IMR-90 (cell line): ENCODE measurements around the gene OPA3. TPM values are rescaled to one million over a fixed set of nuclear protein-coding genes. Genes with fewer than 3 reads are reported as not detected.

Experiments used
- ATAC-seq: fragments of 200-7000 bp; cut with Tn5 transposase; 2 replicates; pipeline ENCODE4 v1.9.1; 2020; ENCODE audit warnings: low read depth, mild to moderate bottlenecking, moderate library complexity
- BruUV-seq: library from RNA; stranded (reverse); fragments of 400-500 nt; replicated peaks from 2 replicates; lab custom pipeline; 2021; lab: Mats Ljungman, UMichigan
- CTCF ChIA-PET: fragments of 300-600 bp; formaldehyde crosslinking; extraction: SDS; loops from one replicate; lab custom pipeline; 2021; ENCODE audit warnings: antibody characterized with exemption; lab: Yijun Ruan, JAX
- POLR2A ChIA-PET: fragments of 300-600 bp; sonication (Branson Sonifier 250); formaldehyde crosslinking; loops from one replicate; lab custom pipeline; 2022; ENCODE audit warnings: antibody characterized with exemption; ENCODE audit not compliant: unreplicated experiment; lab: Charles Lee
- DNase-seq: peaks from one replicate; pipeline ENCODE4 v3.0.0; 2013
- H2AFZ ChIP-seq: replicated peaks from 2 replicates; pipeline ENCODE3; 2013; ENCODE audit warnings: low read length, mild to moderate bottlenecking; ENCODE audit not compliant: poor library complexity
- H2AK5ac ChIP-seq: 2 replicates; pipeline ENCODE4 v1.6.1; 2013; ENCODE audit warnings: low read depth, low read length, inconsistent platforms
- H2AK9ac ChIP-seq: replicated peaks from 2 replicates; pipeline ENCODE3; 2013; ENCODE audit warnings: mild to moderate bottlenecking, low read depth, low read length, moderate library complexity; ENCODE audit not compliant: poor library complexity
- H2BK120ac ChIP-seq: 2 replicates; pipeline ENCODE4 v1.6.1; 2013; ENCODE audit warnings: low read depth, low read length, inconsistent platforms
- H2BK15ac ChIP-seq: 3 replicates; pipeline ENCODE4 v1.6.1; 2013; ENCODE audit warnings: low read depth, low read length, inconsistent platforms
- H2BK20ac ChIP-seq: 2 replicates; pipeline ENCODE4 v1.6.1; 2013; ENCODE audit warnings: low read depth, mild to moderate bottlenecking, inconsistent platforms, low read length, moderate library complexity
- H2BK5ac ChIP-seq: 2 replicates; pipeline ENCODE4 v1.6.1; 2013; ENCODE audit warnings: mild to moderate bottlenecking, low read depth, low read length, inconsistent platforms; ENCODE audit not compliant: poor library complexity, severe bottlenecking
- H3K14ac ChIP-seq: replicated peaks from 2 replicates; pipeline ENCODE4 v1.6.1; 2013; ENCODE audit warnings: low read depth, low read length, inconsistent platforms
- H3K18ac ChIP-seq: 2 replicates; pipeline ENCODE4 v1.6.1; 2013; ENCODE audit warnings: low read depth, low read length, control low read depth
- H3K23ac ChIP-seq: 2 replicates; pipeline ENCODE4 v1.6.1; 2013; ENCODE audit warnings: low read depth, low read length, inconsistent platforms
- H3K27ac ChIP-seq: 2 replicates; pipeline ENCODE4 v1.5.1; 2013; ENCODE audit warnings: mild to moderate bottlenecking, control low read depth, low read length; ENCODE audit not compliant: insufficient read depth
- H3K27me3 ChIP-seq: 2 replicates; pipeline ENCODE4 v1.6.1; 2013; ENCODE audit warnings: low read length; ENCODE audit not compliant: control insufficient read depth, insufficient read depth
- H3K36me3 ChIP-seq: 2 replicates; pipeline ENCODE4 v1.6.1; 2013; ENCODE audit warnings: low read length, mixed read lengths; ENCODE audit not compliant: control insufficient read depth, insufficient read depth
- H3K4ac ChIP-seq: 2 replicates; pipeline ENCODE4 v1.6.1; 2013; ENCODE audit warnings: low read depth, low read length, inconsistent platforms
- H3K4me1 ChIP-seq: 2 replicates; pipeline ENCODE4 v1.6.1; 2013; ENCODE audit warnings: low read length, mixed read lengths; ENCODE audit not compliant: control insufficient read depth, insufficient read depth
- H3K4me2 ChIP-seq: 2 replicates; pipeline ENCODE4 v1.6.1; 2013; ENCODE audit warnings: low read depth, mild to moderate bottlenecking, control low read depth, low read length, moderate library complexity
- H3K4me3 ChIP-seq: 2 replicates; pipeline ENCODE4 v1.5.1; 2013; ENCODE audit warnings: low read depth, mild to moderate bottlenecking, control low read depth, low read length, moderate library complexity; ENCODE audit not compliant: insufficient read depth
- H3K56ac ChIP-seq: 2 replicates; pipeline ENCODE4 v1.6.1; 2013; ENCODE audit warnings: low read length, inconsistent platforms; ENCODE audit not compliant: insufficient read depth; ENCODE audit errors: extremely low read depth
- H3K79me1 ChIP-seq, 2 experiments: 2 replicates each; pipeline ENCODE4 v1.6.1; 2013; ENCODE audit warnings: low read length in 2 of 2, inconsistent platforms in 1 of 2, low read depth in 1 of 2
- H3K9ac ChIP-seq: 2 replicates; pipeline ENCODE4 v1.6.1; 2013; ENCODE audit warnings: low read depth, low read length, control low read depth
- H3K9me1 ChIP-seq: 2 replicates; pipeline ENCODE4 v1.6.1; 2013; ENCODE audit warnings: low read length, inconsistent platforms; ENCODE audit not compliant: insufficient read depth
- H3K9me3 ChIP-seq: 2 replicates; pipeline ENCODE4 v1.6.1; 2013; ENCODE audit warnings: low read length; ENCODE audit not compliant: control insufficient read depth, insufficient read depth
- H4K20me1 ChIP-seq: 2 replicates; pipeline ENCODE4 v1.6.1; 2013; ENCODE audit warnings: low read length, inconsistent platforms; ENCODE audit not compliant: insufficient read depth
- H4K5ac ChIP-seq: 2 replicates; pipeline ENCODE4 v1.6.1; 2013; ENCODE audit warnings: mild to moderate bottlenecking, low read depth, low read length, control low read depth
- H4K8ac ChIP-seq, 2 experiments: 2 replicates each; pipeline ENCODE4 v1.6.1; 2013; ENCODE audit warnings: low read depth in 2 of 2, low read length in 2 of 2, control low read depth in 1 of 2, inconsistent platforms in 1 of 2
- H4K91ac ChIP-seq: 2 replicates; pipeline ENCODE4 v1.6.1; 2013; ENCODE audit warnings: low read depth, low read length, inconsistent platforms; ENCODE audit not compliant: insufficient read depth
- NFE2L2 ChIP-seq: fragments of 150-350 bp; IDR thresholded peaks from 2 replicates; pipeline ENCODE4 v1.6.1; 2016; ENCODE audit warnings: low read depth, mild to moderate bottlenecking, low read length
- POLR2A ChIP-seq: IDR thresholded peaks from 2 replicates; pipeline ENCODE4 v1.6.1; 2012; ENCODE audit warnings: mild to moderate bottlenecking, low read depth, low read length
- WGBS, 2 experiments: methylation state at CpG; one replicate each; pipeline versions ENCODE4 v1.1.5 to v1.1.7; 2013; ENCODE audit warnings: missing lambda C conversion rate in 2 of 2; ENCODE audit not compliant: insufficient read length in 1 of 2; ENCODE audit errors: extremely low coverage in 2 of 2; 5-methylcytosine and 5-hydroxymethylcytosine counted together
- dilution Hi-C: fragments of 300-500 bp; cut with HindIII; formaldehyde crosslinking; loops from one replicate; pipeline ENCODE4 v1.14.3; 2018; ENCODE audit warnings: low sequenced_read_pairs; ENCODE audit not compliant: unreplicated experiment
- in situ Hi-C: fragments of 300-500 bp; cut with MboI; formaldehyde crosslinking; loops from 3 replicates; pipeline ENCODE4 v1.14.3; 2019; ENCODE audit warnings: low sequenced_read_pairs, inconsistent platforms, mixed read lengths
- intact Hi-C: fragments of 100-400 bp; cut with micrococcal nuclease; formaldehyde crosslinking; loops from 2 replicates; pipeline ENCODE4 v1.10.0; 2022
- polyA plus RNA-seq, 3 experiments: library from polyadenylated mRNA; depleted of rRNA; stranded (reverse); fragments of >200 nt; gene quantifications; 2 replicates each; pipeline ENCODE4 v1.2.3, GENCODE V29; 2012; ENCODE audit warnings: low replicate concordance in 1 of 3
- total RNA-seq: library from RNA; depleted of rRNA; stranded (reverse); fragments of >200 nt; gene quantifications from 2 replicates; pipeline ENCODE4 v1.2.3, GENCODE V29; 2012

Gene OPA3
- total and polyA plus RNA-seq, 2 of the 4 experiments (the other 2 are of a cell fraction): 5.2 to 9.6 TPM

DNA sequence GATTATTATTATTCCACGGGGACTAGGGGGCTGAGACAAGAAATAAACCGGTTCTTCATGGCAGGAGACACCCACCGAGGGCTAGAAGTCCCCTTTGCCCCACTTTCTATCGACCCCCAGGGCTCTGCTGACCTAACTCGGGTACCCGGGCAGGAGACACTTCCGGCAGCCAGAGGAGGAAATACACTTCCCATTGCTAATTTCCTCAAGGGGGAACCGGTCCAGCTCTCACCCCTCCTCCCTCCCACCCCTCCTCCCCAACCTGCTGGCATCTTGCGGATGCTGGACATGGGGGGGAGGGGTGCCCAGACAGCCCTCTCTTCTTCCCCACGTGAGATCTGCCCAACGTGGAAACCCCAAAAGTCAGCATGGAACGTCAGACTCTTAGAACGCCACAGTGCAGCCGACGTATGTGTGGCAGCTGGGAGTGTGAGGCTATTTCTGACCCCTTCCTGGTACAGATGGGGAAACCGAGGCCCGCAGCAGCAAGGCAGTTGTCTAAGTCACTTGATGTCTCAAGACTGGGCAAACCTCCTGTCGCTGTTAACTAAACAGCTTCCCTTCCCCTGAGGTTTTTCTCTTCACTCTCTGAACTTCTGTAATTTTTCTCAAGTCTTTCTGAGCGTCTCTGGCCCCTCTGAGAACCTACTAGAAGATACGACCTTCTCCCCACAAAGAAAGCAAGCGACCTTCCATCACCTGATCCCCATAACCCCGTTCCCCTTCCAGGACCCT lies 13.8 kb upstream of the OPA3 start:
- Histone ChIP-seq H4K91ac (no peak overlapping the region; the same call in 1 of the 2 replicates), H2AK9ac (no peak overlapping the region), H2BK15ac (0 out of 3 replicates have a peak overlapping the region, but pooled peaks have one; percentile 64), H2AK5ac (peak overlapping the region; percentile 50; the same call in 1 of the 2 replicates), H3K56ac (no peak overlapping the region), H3K9me1 (0 out of 2 replicates have a peak, but pooled peaks cover 3% of the 10 kb centered on the region), H2BK5ac (no peak overlapping the region), H3K23ac (peak overlapping the region; percentile 85), H4K5ac (no peak overlapping the region), H3K36me3 (no peaks in the 10 kb centered on the region), H3K27ac (no peak overlapping the region), H3K4ac (peak overlapping the region; percentile 35; the same call in 1 of the 2 replicates), H3K27me3 (peaks cover 61% of the 10 kb centered on the region), H4K20me1 (no peaks in the 10 kb centered on the region; the same call in 1 of the 2 replicates), H3K14ac (peak overlapping the region; percentile 59; the same call in 1 of the 2 replicates), H3K9me3 (peaks cover 2% of the 10 kb centered on the region; the same call in 1 of the 2 replicates), H3K18ac (no peak overlapping the region), H4K8ac (peak overlapping the region; percentile 50 to 63), H2BK120ac (peak overlapping the region; percentile 32), H3K4me3 (no peak overlapping the region), H3K79me1 (no peaks in the 10 kb centered on the region), H3K4me2 (peak overlapping the region; percentile 19; the same call in 1 of the 2 replicates), H3K9ac (no peak overlapping the region; the same call in 1 of the 2 replicates), H3K4me1 (no peaks in the 10 kb centered on the region), H2BK20ac (0 out of 2 replicates have a peak overlapping the region, but pooled peaks have one; percentile 24), H2AFZ (peak overlapping the region; percentile 86)
- in situ Hi-C loops: no loop called here
- POLR2A ChIA-PET: no interaction called here
- dilution Hi-C loops: no loop called here
- ATAC-seq (no peak), DNase-seq (no peak)
- no TSS peak for BruUV-seq
- CTCF ChIA-PET: interaction anchor here (0.5 to 1.1 kb wide), 2 partner anchors 105 to 132 kb away, joined by 3 read pairs; no protein-coding TSS in a partner anchor
- intact Hi-C loops: no loop called here
- 18% methylated on average over 10 of the region's 22 CpGs; no CpG with 5 or more reads in 1 of the 2 experiments for WGBS, 2 experiments
- no peak for TF ChIP-seq POLR2A
- TF ChIP-seq NFE2L2: no peak
